Activated CD4-positive, alpha-beta T cell treated with anti-CD3 and anti-CD28 coated beads, Interleukin-2, amount 50 U/mL, for 24 hours (primary cell): Measurements from ENCODE around the gene SH3BP4.
"Not testable (repeated sequence)": the region's sequence is repeated elsewhere in the genome, so short reads cannot be mapped to it uniquely, and the experiment has no call there.

Experiments
- DNase-seq, 2 donors: peaks; one replicate each; pipeline ENCODE4 v3.0.0-alpha.2; 2020; ENCODE audit warnings: low read depth in 1 of 2, low spot score in 1 of 2

Gene SH3BP4

GRCh38 chr2:235009081-235009480, 57.3 kb downstream of the SH3BP4 start:
- no peak for DNase-seq

GRCh38 chr2:235010117-235010714, 58.4 kb downstream of the SH3BP4 start:
- no peak for DNase-seq

GRCh38 chr2:235011607-235011928, 59.8 kb downstream of the SH3BP4 start:
- DNase-seq = no peak

- no peak for DNase-seq
Measured at GRCh38 chr2:235011929-235012631, 60.3 kb downstream of the SH3BP4 start.

- no peak for DNase-seq
Measured at GRCh38 chr2:235017441-235017840, 65.6 kb downstream of the SH3BP4 start.

GRCh38 chr2:235018838-235019237, 67.0 kb downstream of the SH3BP4 start:
- DNase-seq = no peak

- DNase-seq = not testable (repeated sequence)
Measured at GRCh38 chr2:235020141-235020540, 68.3 kb downstream of the SH3BP4 start.

GRCh38 chr2:235021752-235022151, 69.9 kb downstream of the SH3BP4 start:
- DNase-seq = no peak

GRCh38 chr2:235024191-235024860, 72.5 kb downstream of the SH3BP4 start:
- DNase-seq = no peak

- no peak for DNase-seq
Measured at GRCh38 chr2:235024931-235025773, 73.3 kb downstream of the SH3BP4 start.

- no peak for DNase-seq
Measured at GRCh38 chr2:235025800-235026536, 74.2 kb downstream of the SH3BP4 start.

- no peak for DNase-seq
Measured at GRCh38 chr2:235026649-235027557, 75.1 kb downstream of the SH3BP4 start.

- DNase-seq = no peak
Measured at GRCh38 chr2:235027558-235028214, 75.9 kb downstream of the SH3BP4 start.

- no peak for DNase-seq
Measured at GRCh38 chr2:235028646-235029045, 76.8 kb downstream of the SH3BP4 start.

- no peak for DNase-seq
Measured at GRCh38 chr2:235029054-235029453, 77.2 kb downstream of the SH3BP4 start.

- DNase-seq = no peak
Measured at GRCh38 chr2:235030126-235030525, 78.3 kb downstream of the SH3BP4 start.

- no peak for DNase-seq
Measured at GRCh38 chr2:235030936-235031335, 79.1 kb downstream of the SH3BP4 start.

GRCh38 chr2:235031686-235032373, 80.0 kb downstream of the SH3BP4 start:
- DNase-seq = no peak

GRCh38 chr2:235032466-235032865, 80.6 kb downstream of the SH3BP4 start:
- DNase-seq = no peak
